Astrocyte (in vitro differentiated cells and primary cell): ENCODE measurements around the gene PLCD3.

Source experiments
- EZH2 ChIP-seq: IDR thresholded peaks from 2 replicates; pipeline ENCODE4 v1.6.1; 2012; ENCODE audit warnings: mild to moderate bottlenecking, low read length, inconsistent platforms; ENCODE audit not compliant: insufficient read depth
- TF ChIP-seq, protein P1 (sequence below): IDR thresholded peaks from 2 replicates; pipeline ENCODE4 v1.5.1; 2011; ENCODE audit warnings: low read depth, mild to moderate bottlenecking, inconsistent platforms, low read length, moderate library complexity; ENCODE audit not compliant: insufficient read depth

DNA sequence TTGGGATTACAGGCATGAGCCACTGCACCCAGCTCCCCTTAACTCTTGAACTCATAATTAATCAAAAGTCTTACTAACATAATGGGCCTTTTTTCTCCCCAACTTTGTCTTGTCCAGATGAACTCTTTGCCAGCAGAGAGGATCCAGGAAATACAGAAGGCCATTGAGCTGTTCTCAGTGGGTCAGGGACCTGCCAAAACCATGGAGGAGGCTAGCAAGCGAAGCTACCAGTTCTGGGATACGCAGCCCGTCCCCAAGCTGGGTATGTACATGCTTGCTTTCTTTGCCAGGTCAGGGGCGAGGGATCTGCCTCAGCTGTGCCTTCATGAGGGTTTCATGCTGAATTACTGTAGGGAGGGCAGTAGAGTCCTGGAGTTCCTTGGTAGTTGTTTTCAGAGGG lies 45.9 kb downstream of the PLCD3 start:
- TF ChIP-seq, protein P1, sequence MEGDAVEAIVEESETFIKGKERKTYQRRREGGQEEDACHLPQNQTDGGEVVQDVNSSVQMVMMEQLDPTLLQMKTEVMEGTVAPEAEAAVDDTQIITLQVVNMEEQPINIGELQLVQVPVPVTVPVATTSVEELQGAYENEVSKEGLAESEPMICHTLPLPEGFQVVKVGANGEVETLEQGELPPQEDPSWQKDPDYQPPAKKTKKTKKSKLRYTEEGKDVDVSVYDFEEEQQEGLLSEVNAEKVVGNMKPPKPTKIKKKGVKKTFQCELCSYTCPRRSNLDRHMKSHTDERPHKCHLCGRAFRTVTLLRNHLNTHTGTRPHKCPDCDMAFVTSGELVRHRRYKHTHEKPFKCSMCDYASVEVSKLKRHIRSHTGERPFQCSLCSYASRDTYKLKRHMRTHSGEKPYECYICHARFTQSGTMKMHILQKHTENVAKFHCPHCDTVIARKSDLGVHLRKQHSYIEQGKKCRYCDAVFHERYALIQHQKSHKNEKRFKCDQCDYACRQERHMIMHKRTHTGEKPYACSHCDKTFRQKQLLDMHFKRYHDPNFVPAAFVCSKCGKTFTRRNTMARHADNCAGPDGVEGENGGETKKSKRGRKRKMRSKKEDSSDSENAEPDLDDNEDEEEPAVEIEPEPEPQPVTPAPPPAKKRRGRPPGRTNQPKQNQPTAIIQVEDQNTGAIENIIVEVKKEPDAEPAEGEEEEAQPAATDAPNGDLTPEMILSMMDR: no peak
- no peak for TF ChIP-seq EZH2
